HEK293T (cell line): ENCODE data around the gene IRAK3.

Experiments
- BHLHE40 ChIP-seq: fragments of 450-650 bp; IDR thresholded peaks from 2 replicates; pipeline ENCODE4 v1.6.1; 2016; ENCODE audit warnings: mild to moderate bottlenecking, moderate library complexity, borderline replicate concordance
- FOXK2 ChIP-seq: fragments of 450-650 bp; IDR thresholded peaks from 2 replicates; pipeline ENCODE4 v1.6.1; 2016; ENCODE audit warnings: mild to moderate bottlenecking
- FOXM1 ChIP-seq: fragments of 450-650 bp; IDR thresholded peaks from 2 replicates; pipeline ENCODE4 v1.6.1; 2017; ENCODE audit warnings: mild to moderate bottlenecking, borderline replicate concordance
- L3MBTL2 ChIP-seq: fragments of 450-650 bp; conservative IDR thresholded peaks from 2 replicates; pipeline ENCODE4 v1.6.1; 2016; ENCODE audit warnings: mild to moderate bottlenecking
- SP1 ChIP-seq: fragments of 450-650 bp; IDR thresholded peaks from 2 replicates; pipeline ENCODE4 v1.6.1; 2017
- SUZ12 ChIP-seq: fragments of 450-650 bp; IDR thresholded peaks from 2 replicates; pipeline ENCODE4 v1.6.1; 2016; ENCODE audit warnings: mild to moderate bottlenecking
- ZNF384 ChIP-seq: fragments of 450-650 bp; IDR thresholded peaks from 2 replicates; pipeline ENCODE4 v1.6.1; 2016
- TF ChIP-seq, protein P1 (sequence below): fragments of 450-650 bp; IDR thresholded peaks from 2 replicates; pipeline ENCODE4 v1.6.1; 2016

DNA sequence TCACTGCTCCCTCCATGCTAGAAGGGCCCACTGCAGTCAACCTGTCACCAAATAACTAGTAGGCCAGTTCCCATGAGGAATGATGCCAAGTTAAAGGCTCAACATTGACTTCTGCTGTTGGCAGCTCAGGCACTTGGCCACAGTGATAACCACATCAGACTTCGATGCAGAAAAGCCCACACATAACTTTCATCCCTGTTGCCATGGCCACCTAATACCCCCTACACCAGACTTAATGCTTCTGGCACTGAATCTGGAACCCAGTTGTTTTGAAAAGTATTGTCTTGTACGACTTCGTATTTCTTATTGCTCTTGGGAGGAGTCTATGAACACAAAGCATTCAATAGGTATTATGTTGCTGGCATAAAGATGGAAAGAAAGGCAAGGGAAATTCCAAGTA is 69.0 kb downstream of the IRAK3 start:
- TF ChIP-seq SP1 (no peak), FOXK2 (no peak), ZNF384 (no peak), FOXM1 (no peak), SUZ12 (no peak), BHLHE40 (no peak), L3MBTL2 (no peak)
- TF ChIP-seq, protein P1, sequence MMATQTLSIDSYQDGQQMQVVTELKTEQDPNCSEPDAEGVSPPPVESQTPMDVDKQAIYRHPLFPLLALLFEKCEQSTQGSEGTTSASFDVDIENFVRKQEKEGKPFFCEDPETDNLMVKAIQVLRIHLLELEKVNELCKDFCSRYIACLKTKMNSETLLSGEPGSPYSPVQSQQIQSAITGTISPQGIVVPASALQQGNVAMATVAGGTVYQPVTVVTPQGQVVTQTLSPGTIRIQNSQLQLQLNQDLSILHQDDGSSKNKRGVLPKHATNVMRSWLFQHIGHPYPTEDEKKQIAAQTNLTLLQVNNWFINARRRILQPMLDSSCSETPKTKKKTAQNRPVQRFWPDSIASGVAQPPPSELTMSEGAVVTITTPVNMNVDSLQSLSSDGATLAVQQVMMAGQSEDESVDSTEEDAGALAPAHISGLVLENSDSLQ: no peak
